PC-9 (cell line): Measurements from ENCODE around the gene RD3L.

Source experiments
- CTCF ChIP-seq: fragments of 200-600 bp; sonication (generic); conservative IDR thresholded peaks from 2 replicates; pipeline ENCODE4 v1.6.1; 2017; ENCODE audit warnings: mixed run types, antibody characterized with exemption, mild to moderate bottlenecking, moderate library complexity
- EZH2 ChIP-seq: fragments of 200-600 bp; sonication (generic); IDR thresholded peaks from 2 replicates; pipeline ENCODE4 v1.8.0; 2017; ENCODE audit warnings: antibody characterized with exemption, low read depth

DNA sequence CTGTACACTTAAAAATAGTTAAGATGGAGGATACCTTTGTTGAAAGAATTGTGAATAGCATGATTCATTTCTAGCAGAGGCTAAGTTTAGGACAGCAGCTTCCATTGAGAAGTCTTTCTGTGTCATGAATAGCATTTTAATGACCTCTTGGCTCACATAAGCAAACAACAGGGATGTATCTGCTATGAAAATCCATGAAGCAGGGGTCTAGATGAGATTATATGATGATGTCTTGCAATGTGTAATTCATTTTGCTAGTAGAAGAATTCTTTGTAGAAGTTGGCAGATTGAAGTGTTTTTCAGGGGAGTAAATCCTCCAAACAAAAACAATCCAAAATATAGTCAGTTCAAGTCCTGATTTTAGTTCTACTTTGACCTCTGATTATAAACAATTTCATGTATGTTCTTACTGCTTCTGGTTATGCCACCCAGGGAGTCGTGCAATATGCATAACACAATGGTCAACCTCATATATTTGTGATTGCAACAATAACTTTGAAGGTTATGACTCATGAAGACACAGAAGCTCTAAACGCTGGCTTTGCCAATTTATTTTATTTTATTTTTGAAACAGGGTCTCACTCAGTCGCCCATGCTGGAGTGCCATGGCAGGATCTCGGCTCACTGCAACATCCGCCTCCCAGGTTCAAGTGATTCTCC lies 6.9 kb upstream of the RD3L start:
- TF ChIP-seq CTCF (no peak), EZH2 (no peak)
